HG02678 (cell line): Measurements from ENCODE around the gene GTF2H3.

Experiments used
- ATAC-seq: cut with Tn5 transposase; IDR thresholded peaks from one replicate; pipeline ENCODE4 v1.9.1; 2021; ENCODE audit warnings: mild to moderate bottlenecking, moderate library complexity; ENCODE audit not compliant: unreplicated experiment

GTF2H3 gene

DNA sequence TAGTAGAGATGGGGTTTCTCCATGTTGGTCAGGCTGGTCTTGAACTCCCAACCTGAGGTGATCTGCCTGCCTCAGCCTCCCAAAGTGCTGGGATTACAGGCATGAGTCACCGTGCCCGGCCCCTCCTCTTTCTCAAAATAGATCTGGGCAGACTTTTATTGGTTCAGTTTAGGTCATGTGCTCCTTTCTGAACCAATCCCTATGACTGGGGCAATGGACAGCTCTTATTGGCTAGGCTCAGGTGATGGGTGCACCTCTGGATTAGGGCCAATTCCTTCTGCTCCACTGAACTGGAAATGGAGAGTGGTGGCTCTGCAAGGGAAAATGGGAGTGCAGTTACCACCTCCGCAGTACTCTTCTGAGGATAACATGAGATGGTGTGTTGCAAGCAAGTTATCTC is 72.3 kb downstream of the GTF2H3 start:
- no peak for ATAC-seq

DNA sequence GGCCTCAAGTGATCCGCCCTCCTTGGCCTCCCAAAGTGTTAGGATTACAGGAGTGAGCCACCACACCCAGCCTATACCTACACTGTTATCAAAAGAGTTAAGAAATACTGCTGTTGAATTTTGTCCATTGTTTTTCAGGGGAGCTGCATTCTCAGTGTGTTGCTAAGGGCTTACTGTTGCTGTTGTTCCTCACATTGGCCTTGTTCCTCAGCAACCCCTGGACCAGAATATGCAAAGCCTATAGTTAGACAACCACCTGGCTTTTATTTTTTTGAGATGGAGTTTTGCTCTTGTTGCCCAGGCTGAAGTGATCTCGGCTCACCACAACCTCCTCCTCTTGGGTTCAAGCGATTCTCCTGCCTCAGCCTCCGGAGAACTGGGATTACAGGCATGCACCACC is 73.8 kb downstream of the GTF2H3 start:
- ATAC-seq: no peak
